H9 (cell line): ENCODE results near the gene VWA5A. TPM values are rescaled to one million over a fixed set of nuclear protein-coding genes. Genes with fewer than 3 reads are reported as not detected.

ENCODE experiments used
- DNase-seq: peaks from one replicate; pipeline ENCODE4 v3.0.0-alpha.2; 2017
- H2AFZ ChIP-seq: one replicate; pipeline ENCODE4 v1.6.1; 2013; ENCODE audit warnings: mild to moderate bottlenecking, low read length, control low read depth, moderate library complexity
- H2AK5ac ChIP-seq: 2 replicates; pipeline ENCODE4 v1.6.1; 2013; ENCODE audit warnings: low read length, control low read depth, mixed read lengths; ENCODE audit not compliant: insufficient read length
- H2BK120ac ChIP-seq: one replicate; pipeline ENCODE4 v1.6.1; 2013; ENCODE audit warnings: low read depth, mild to moderate bottlenecking, low read length, control low read depth, inconsistent platforms; ENCODE audit not compliant: poor library complexity, severe bottlenecking
- H2BK12ac ChIP-seq: 2 replicates; pipeline ENCODE4 v1.6.1; 2013; ENCODE audit warnings: low read length, control low read depth, mixed read lengths, low read depth; ENCODE audit not compliant: insufficient read length
- H2BK15ac ChIP-seq: 2 replicates; pipeline ENCODE4 v1.6.1; 2013; ENCODE audit warnings: low read depth, low read length, control low read depth
- H2BK20ac ChIP-seq: one replicate; pipeline ENCODE4 v1.6.1; 2013; ENCODE audit warnings: low read depth, mild to moderate bottlenecking, low read length, control low read depth, inconsistent platforms; ENCODE audit not compliant: poor library complexity, severe bottlenecking
- H2BK5ac ChIP-seq: 2 replicates; pipeline ENCODE4 v1.6.1; 2013; ENCODE audit warnings: low read length, control low read depth, mixed read lengths; ENCODE audit not compliant: insufficient read length
- H3K14ac ChIP-seq: 2 replicates; pipeline ENCODE4 v1.6.1; 2013; ENCODE audit warnings: low read length, control low read depth; ENCODE audit not compliant: insufficient read depth
- H3K18ac ChIP-seq: 2 replicates; pipeline ENCODE4 v1.6.1; 2013; ENCODE audit warnings: low read depth, mild to moderate bottlenecking, mixed read lengths, low read length, control low read depth; ENCODE audit not compliant: insufficient read length
- H3K23ac ChIP-seq: 2 replicates; pipeline ENCODE4 v1.6.1; 2013; ENCODE audit warnings: low read length, control low read depth, mixed read lengths, low read depth; ENCODE audit not compliant: insufficient read length
- H3K23me2 ChIP-seq: 2 replicates; pipeline ENCODE4 v1.6.1; 2013; ENCODE audit warnings: low read depth, mild to moderate bottlenecking, mixed read lengths, low read length, control low read depth; ENCODE audit not compliant: insufficient read length, poor library complexity, severe bottlenecking
- H3K27ac ChIP-seq: 2 replicates; pipeline ENCODE4 v1.5.1; 2013; ENCODE audit warnings: low read length, control low read depth, mixed read lengths, low read depth; ENCODE audit not compliant: insufficient read length
- H3K27me3 ChIP-seq: 2 replicates; pipeline ENCODE4 v1.6.1; 2013; ENCODE audit warnings: low read length, control low read depth, inconsistent platforms; ENCODE audit not compliant: insufficient read depth
- H3K4ac ChIP-seq: 2 replicates; pipeline ENCODE4 v1.6.1; 2013; ENCODE audit warnings: low read depth, mild to moderate bottlenecking, control low read depth, inconsistent platforms, low read length, moderate library complexity
- H3K4me1 ChIP-seq: 2 replicates; pipeline ENCODE4 v1.6.1; 2013; ENCODE audit warnings: low read length, control low read depth, inconsistent platforms; ENCODE audit not compliant: insufficient read depth
- H3K4me2 ChIP-seq: 2 replicates; pipeline ENCODE4 v1.6.1; 2013; ENCODE audit warnings: low read length, control low read depth, mixed read lengths; ENCODE audit not compliant: insufficient read length, insufficient read depth
- H3K56ac ChIP-seq: 2 replicates; pipeline ENCODE4 v1.6.1; 2013; ENCODE audit warnings: low read depth, mild to moderate bottlenecking, mixed read lengths, low read length, control low read depth; ENCODE audit not compliant: insufficient read length
- H3K79me1 ChIP-seq: 2 replicates; pipeline ENCODE4 v1.6.1; 2013; ENCODE audit warnings: low read depth, mild to moderate bottlenecking, moderate library complexity, low read length, control low read depth, inconsistent platforms; ENCODE audit not compliant: insufficient read depth, poor library complexity, severe bottlenecking
- H3K79me2 ChIP-seq: 2 replicates; pipeline ENCODE4 v1.6.1; 2013; ENCODE audit warnings: low read length, control low read depth, inconsistent platforms; ENCODE audit not compliant: insufficient read depth
- H3K9ac ChIP-seq: 2 replicates; pipeline ENCODE4 v1.6.1; 2013; ENCODE audit warnings: low read length, control low read depth, mixed read lengths; ENCODE audit not compliant: insufficient read length; ENCODE audit errors: extremely low read depth
- H3K9me3 ChIP-seq: one replicate; pipeline ENCODE4 v1.6.1; 2013; ENCODE audit warnings: low read depth, low read length, inconsistent platforms; ENCODE audit not compliant: control insufficient read depth
- H3T11ph ChIP-seq: one replicate; pipeline ENCODE4 v1.6.1; 2013; ENCODE audit warnings: mild to moderate bottlenecking, low read length, control low read depth, inconsistent platforms
- H4K20me1 ChIP-seq: one replicate; pipeline ENCODE4 v1.6.1; 2013; ENCODE audit not compliant: control insufficient read depth, insufficient read length, insufficient read depth
- H4K5ac ChIP-seq: 2 replicates; pipeline ENCODE4 v1.6.1; 2013; ENCODE audit warnings: low read depth, mild to moderate bottlenecking, mixed read lengths, low read length, control low read depth; ENCODE audit not compliant: insufficient read length
- H4K8ac ChIP-seq: replicated peaks from 2 replicates; pipeline ENCODE4 v1.6.1; 2013; ENCODE audit warnings: low read length, control low read depth, mixed read lengths, low read depth; ENCODE audit not compliant: insufficient read length
- H4K91ac ChIP-seq: 2 replicates; pipeline ENCODE4 v1.6.1; 2013; ENCODE audit warnings: low read depth, mild to moderate bottlenecking, moderate library complexity, mixed read lengths, low read length, control low read depth; ENCODE audit not compliant: insufficient read length
- H3K27ac Mint-ChIP-seq, 3 experiments: 2 replicates in 2 of 3; 3 replicates in 1 of 3; pipeline ENCODE4 v1.8.0; 2020 to 2021; ENCODE audit warnings: mixed read lengths in 3 of 3, mild to moderate bottlenecking in 1 of 3, moderate library complexity in 1 of 3
- H3K27me3 Mint-ChIP-seq: 2 replicates; pipeline ENCODE4 v1.8.0; 2021; ENCODE audit warnings: low read depth, mild to moderate bottlenecking, moderate library complexity, mixed read lengths
- H3K36me3 Mint-ChIP-seq, 3 experiments: 2 replicates in 2 of 3; 3 replicates in 1 of 3; pipeline ENCODE4 v1.8.0; 2020 to 2021; ENCODE audit warnings: low read depth in 3 of 3, mixed read lengths in 3 of 3; ENCODE audit not compliant: insufficient read depth in 1 of 3
- H3K4me1 Mint-ChIP-seq, 2 experiments: 2 replicates each; pipeline ENCODE4 v1.8.0; 2020; ENCODE audit warnings: mixed read lengths in 2 of 2
- H3K4me3 Mint-ChIP-seq, 2 experiments: 2 replicates in 1 of 2; 3 replicates in 1 of 2; pipeline ENCODE4 v1.8.0; 2020 to 2021; ENCODE audit warnings: mild to moderate bottlenecking in 2 of 2, mixed read lengths in 2 of 2, moderate library complexity in 1 of 2
- H3K9me3 Mint-ChIP-seq, 2 experiments: 2 replicates in 1 of 2; 3 replicates in 1 of 2; pipeline ENCODE4 v1.8.0; 2020; ENCODE audit warnings: mild to moderate bottlenecking in 2 of 2, mixed read lengths in 2 of 2, moderate library complexity in 1 of 2
- CTCF ChIP-seq: fragments of 200-600 bp; sonication (generic); conservative IDR thresholded peaks from 3 replicates; pipeline ENCODE4 v1.8.0; 2021; ENCODE audit warnings: antibody characterized with exemption, mild to moderate bottlenecking
- whole genome bisulfite sequencing: extraction: QIAGEN DNeasy Blood & Tissue Kit; methylation state at CpG from one replicate; pipeline ENCODE4 v1.1.7; 2013; ENCODE audit warnings: missing lambda C conversion rate, low lambda C conversion rate, mixed read lengths; ENCODE audit not compliant: insufficient read length; ENCODE audit errors: extremely low coverage; 5-methylcytosine and 5-hydroxymethylcytosine counted together
- total RNA-seq: library from RNA; stranded (reverse); gene quantifications from 2 replicates; pipeline ENCODE4 v1.2.1, GENCODE V29; 2021

VWA5A gene
- total RNA-seq, 1 experiment from 2014 or later: 15.6 TPM

GRCh38 chr11:124079631-124080326 is 35.5 kb upstream of the VWA5A start:
- peaks cover 0 to 7% of the 10 kb centered on the region in 2 experiments; a peak in 2 of 4 replicates for H3K4me1 Mint-ChIP-seq
- Histone ChIP-seq H4K8ac (no peak overlapping the region), H2AK5ac (no peak overlapping the region), H3T11ph (no peak overlapping the region), H2BK120ac (no peak overlapping the region), H3K23me2 (no peaks in the 10 kb centered on the region), H2BK5ac (no peak overlapping the region), H2BK12ac (no peak overlapping the region), H3K56ac (no peak overlapping the region), H4K91ac (no peak overlapping the region), H3K4me2 (no peak overlapping the region), H3K14ac (no peak overlapping the region), H3K9ac (no peak overlapping the region), H3K4ac (no peak overlapping the region), H2AFZ (no peak overlapping the region), H3K4me1 (no peaks in the 10 kb centered on the region; the same call in 1 of the 2 replicates), H3K27ac (no peak overlapping the region), H2BK20ac (no peak overlapping the region), H3K9me3 (no peaks in the 10 kb centered on the region), H4K5ac (no peak overlapping the region), H3K79me1 (no peaks in the 10 kb centered on the region), H3K79me2 (no peaks in the 10 kb centered on the region), H3K23ac (no peak overlapping the region), H3K27me3 (no peaks in the 10 kb centered on the region), H3K18ac (no peak overlapping the region), H2BK15ac (no peak overlapping the region), H4K20me1 (no peaks in the 10 kb centered on the region)
- TF ChIP-seq CTCF: no peak
- no peak for DNase-seq
- no peak overlapping the region for H3K4me3 Mint-ChIP-seq
- no peak overlapping the region for H3K27ac Mint-ChIP-seq
- no peaks in the 10 kb centered on the region for H3K9me3 Mint-ChIP-seq
- no peaks in the 10 kb centered on the region for H3K36me3 Mint-ChIP-seq
- no peaks in the 10 kb centered on the region for H3K27me3 Mint-ChIP-seq
- no CpG with 5 or more reads among the region's 8 CpGs for whole genome bisulfite sequencing
